ENCODE measurements around the gene BICDL1.

DNA sequence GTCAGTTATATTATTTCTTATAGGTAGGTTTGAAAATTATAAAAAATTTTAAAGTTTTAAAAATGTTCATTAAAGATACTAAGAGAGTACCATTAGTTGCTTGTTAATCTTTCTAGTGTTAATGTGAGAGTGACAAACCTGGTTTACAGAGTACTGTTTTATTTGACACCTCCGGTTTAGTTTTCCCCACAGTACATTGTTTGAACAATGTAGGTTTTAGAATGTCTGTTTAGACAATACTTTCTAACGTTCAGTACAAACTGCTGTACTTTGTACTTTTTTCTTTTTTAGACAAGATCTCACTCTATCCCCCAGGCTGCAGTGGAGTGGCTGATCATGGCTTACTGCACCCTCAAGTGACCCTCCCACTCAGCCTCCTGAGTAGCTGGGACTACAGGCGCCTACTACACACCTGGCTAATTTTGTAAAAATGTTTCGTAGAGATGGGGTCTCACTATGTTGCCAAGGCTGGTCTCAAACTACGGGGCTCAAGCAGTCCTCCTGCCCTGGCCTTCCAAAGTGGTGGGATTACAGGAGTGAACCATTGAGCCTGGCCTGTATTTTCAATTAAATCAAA, 3.2 kb downstream of the BICDL1 start:
- TF ChIP-seq, protein P1, sequence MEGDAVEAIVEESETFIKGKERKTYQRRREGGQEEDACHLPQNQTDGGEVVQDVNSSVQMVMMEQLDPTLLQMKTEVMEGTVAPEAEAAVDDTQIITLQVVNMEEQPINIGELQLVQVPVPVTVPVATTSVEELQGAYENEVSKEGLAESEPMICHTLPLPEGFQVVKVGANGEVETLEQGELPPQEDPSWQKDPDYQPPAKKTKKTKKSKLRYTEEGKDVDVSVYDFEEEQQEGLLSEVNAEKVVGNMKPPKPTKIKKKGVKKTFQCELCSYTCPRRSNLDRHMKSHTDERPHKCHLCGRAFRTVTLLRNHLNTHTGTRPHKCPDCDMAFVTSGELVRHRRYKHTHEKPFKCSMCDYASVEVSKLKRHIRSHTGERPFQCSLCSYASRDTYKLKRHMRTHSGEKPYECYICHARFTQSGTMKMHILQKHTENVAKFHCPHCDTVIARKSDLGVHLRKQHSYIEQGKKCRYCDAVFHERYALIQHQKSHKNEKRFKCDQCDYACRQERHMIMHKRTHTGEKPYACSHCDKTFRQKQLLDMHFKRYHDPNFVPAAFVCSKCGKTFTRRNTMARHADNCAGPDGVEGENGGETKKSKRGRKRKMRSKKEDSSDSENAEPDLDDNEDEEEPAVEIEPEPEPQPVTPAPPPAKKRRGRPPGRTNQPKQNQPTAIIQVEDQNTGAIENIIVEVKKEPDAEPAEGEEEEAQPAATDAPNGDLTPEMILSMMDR (IDR thresholded peaks at IDR 0.05) = no peak
- no peak for TF ChIP-seq POLR2A (IDR thresholded peaks at IDR 0.05)

All from testis (tissue), 2 donors.